BJ (cell line): ENCODE measurements around the gene KRT13. TPM values are rescaled to one million over a fixed set of nuclear protein-coding genes. Genes with fewer than 3 reads are reported as not detected.

Source experiments
- CTCF ChIA-PET: fragments of 350-600 bp; formaldehyde crosslinking; extraction: SDS; loops from one replicate; lab custom pipeline; 2021; ENCODE audit warnings: antibody characterized with exemption, inconsistent platforms; lab: Yijun Ruan, JAX
- POLR2A ChIA-PET: fragments of 300-600 bp; sonication (Branson Sonifier 250); formaldehyde crosslinking; extraction: SDS; loops from one replicate; lab custom pipeline; 2021; ENCODE audit warnings: antibody characterized with exemption; lab: Charles Lee
- DNase-seq: peaks from one replicate; pipeline ENCODE4 v3.0.0-alpha.2; 2011; ENCODE audit warnings: low read depth
- H3K27me3 ChIP-seq: 2 replicates; pipeline ENCODE4 v1.6.0; 2011; ENCODE audit warnings: low read length; ENCODE audit not compliant: control insufficient read depth, insufficient read depth
- H3K36me3 ChIP-seq: 2 replicates; pipeline ENCODE4 v1.5.1; 2011; ENCODE audit warnings: low read length; ENCODE audit not compliant: control insufficient read depth, insufficient read depth
- H3K4me3 ChIP-seq: 2 replicates; pipeline ENCODE4 v1.5.1; 2011; ENCODE audit warnings: low read depth, mild to moderate bottlenecking, control low read depth, low read length
- polyA plus RNA-seq: library from polyadenylated mRNA; depleted of rRNA; stranded (reverse); fragments of >200 nt; gene quantifications from 2 replicates; pipeline ENCODE4 v1.2.3, GENCODE V29; 2011
- TF ChIP-seq, protein P1 (sequence below): IDR thresholded peaks from 2 replicates; pipeline ENCODE4 v1.5.1; 2011; ENCODE audit warnings: low read depth, mild to moderate bottlenecking, control low read depth, inconsistent platforms, low read length, moderate library complexity; ENCODE audit not compliant: insufficient read depth

KRT13 gene
- polyA plus RNA-seq, 1 experiment = 0.27 TPM

DNA sequence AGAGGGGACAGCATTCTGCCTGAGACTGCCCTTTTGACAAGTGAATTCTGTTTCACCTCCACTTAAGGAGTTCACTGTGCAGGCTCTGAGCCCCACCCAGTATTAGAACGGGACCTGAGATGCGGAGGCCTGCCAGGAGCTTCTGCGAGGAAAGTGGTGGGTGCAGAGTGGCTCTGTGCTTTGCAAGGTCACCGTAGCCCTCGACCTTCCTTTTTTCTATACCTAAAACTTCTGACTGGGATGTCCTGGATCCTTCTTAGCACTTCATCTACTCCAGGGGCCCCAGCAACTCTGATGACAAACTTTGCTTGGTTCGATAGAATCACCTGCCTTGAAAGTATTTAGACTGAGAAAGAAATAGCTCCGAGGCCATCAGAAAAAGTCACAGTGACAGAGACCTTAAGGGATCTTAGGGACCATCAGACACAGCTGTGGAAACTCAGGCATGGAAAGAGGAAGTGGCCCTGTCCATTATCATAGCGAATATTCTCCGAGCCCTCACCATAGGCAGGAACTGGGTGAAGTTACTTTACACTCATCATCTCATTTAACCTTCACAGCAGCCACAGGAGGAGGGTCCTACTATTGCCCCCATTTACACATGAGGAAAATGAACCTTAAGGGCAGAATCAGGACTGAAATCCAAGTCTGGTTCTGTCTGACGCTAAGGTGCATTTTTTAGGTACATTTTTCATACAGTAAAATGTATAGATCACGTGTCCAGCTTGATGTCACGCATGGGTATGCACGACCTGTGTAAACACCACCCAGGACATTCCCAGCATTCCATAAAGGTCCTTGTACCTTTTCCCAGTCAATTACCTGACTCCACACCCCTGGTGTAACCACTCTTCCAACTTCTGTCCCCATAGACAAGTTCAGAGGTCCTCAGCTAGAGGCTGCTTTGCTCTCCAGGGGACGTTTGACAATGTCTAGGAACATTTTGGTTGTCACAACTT, 676 bp upstream of the KRT13 start:
- DNase-seq = no peak
- CTCF ChIA-PET = interaction anchor here (0.6 to 3.0 kb wide), 5 partner anchors 8 to 635 kb away, joined by 3 to 11 read pairs (median 6); no protein-coding TSS in a partner anchor
- TF ChIP-seq, protein P1, sequence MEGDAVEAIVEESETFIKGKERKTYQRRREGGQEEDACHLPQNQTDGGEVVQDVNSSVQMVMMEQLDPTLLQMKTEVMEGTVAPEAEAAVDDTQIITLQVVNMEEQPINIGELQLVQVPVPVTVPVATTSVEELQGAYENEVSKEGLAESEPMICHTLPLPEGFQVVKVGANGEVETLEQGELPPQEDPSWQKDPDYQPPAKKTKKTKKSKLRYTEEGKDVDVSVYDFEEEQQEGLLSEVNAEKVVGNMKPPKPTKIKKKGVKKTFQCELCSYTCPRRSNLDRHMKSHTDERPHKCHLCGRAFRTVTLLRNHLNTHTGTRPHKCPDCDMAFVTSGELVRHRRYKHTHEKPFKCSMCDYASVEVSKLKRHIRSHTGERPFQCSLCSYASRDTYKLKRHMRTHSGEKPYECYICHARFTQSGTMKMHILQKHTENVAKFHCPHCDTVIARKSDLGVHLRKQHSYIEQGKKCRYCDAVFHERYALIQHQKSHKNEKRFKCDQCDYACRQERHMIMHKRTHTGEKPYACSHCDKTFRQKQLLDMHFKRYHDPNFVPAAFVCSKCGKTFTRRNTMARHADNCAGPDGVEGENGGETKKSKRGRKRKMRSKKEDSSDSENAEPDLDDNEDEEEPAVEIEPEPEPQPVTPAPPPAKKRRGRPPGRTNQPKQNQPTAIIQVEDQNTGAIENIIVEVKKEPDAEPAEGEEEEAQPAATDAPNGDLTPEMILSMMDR = no peak
- POLR2A ChIA-PET = no interaction called here
- Histone ChIP-seq H3K36me3 (no peaks in the 10 kb centered on the region), H3K4me3 (no peak overlapping the region), H3K27me3 (no peaks in the 10 kb centered on the region)

DNA sequence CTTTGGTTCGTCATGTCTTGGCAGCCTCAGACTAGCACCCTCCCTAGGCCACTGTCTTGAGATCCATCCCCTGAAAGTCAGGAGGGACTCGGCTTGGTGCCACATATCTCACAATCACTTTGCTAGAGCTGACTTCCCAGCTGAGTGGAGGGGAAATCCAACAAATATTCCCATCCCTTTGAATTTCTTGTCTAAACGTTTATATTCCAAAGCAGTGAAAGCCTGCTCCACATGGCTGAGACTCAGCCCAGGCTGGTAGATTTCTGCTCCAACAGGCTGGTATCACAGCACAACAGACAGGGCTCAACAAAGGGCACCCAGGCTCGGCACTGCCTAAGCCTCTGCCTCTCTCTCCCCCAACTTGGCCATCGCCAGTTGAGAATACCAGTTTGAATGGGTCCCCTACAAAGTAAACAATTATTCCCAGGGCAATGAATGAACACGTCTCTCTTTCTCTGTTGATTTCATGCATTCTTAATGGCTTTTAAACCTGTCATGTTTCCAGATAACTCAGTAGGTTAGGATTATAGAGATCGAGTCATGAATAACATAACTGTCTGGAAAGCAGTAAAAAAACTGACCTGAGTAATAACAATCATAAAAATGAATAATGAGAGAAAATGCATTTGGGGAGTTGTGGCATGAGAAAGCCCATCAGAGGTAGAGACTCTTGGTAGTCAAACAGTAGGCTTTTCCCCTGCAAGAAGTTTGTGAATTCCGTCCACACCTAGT, 1.0 kb downstream of the KRT13 start:
- ChIA-PET CTCF (interaction anchor here (2.3 to 5.8 kb wide), 3 partner anchors 45 to 144 kb away, joined by 6 to 29 read pairs (median 11); no protein-coding TSS in a partner anchor), POLR2A (no interaction called here)
- TF ChIP-seq, protein P1 = no peak
- H3K27me3 ChIP-seq = no peaks in the 10 kb centered on the region
- no peak for DNase-seq
- no peak overlapping the region for H3K4me3 ChIP-seq
- no peaks in the 10 kb centered on the region for H3K36me3 ChIP-seq

DNA sequence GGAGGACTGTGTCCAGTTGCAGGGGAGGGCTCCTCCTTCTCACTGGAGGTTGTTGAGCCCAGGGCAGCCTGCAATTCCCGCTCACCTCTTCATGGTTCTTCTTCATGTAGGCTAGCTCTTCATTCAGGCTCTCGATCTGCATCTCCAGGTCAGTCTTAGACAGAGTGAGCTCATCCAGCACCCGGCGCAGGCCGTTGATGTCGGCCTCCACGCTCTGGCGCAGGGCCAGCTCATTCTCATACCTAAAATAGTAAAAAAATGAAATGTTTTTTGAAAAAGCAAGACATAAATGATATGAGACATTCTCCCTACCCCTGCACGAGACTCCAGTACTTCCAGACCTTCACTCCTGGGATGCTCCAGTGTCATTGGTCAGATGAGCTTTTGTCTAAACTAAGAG, 2.2 kb downstream of the KRT13 start:
- POLR2A ChIA-PET = interaction anchor here (0.6 kb wide), 1 partner anchor 18 kb away, joined by 3 read pairs; no protein-coding TSS in a partner anchor
- TF ChIP-seq, protein P1 = no peak
- CTCF ChIA-PET = interaction anchor here (0.8 to 5.8 kb wide), 2 partner anchors 46 to 163 kb away, joined by 3 to 29 read pairs; no protein-coding TSS in a partner anchor
- Histone ChIP-seq H3K4me3 (no peak overlapping the region), H3K36me3 (no peaks in the 10 kb centered on the region), H3K27me3 (no peaks in the 10 kb centered on the region)
- DNase-seq = no peak

DNA sequence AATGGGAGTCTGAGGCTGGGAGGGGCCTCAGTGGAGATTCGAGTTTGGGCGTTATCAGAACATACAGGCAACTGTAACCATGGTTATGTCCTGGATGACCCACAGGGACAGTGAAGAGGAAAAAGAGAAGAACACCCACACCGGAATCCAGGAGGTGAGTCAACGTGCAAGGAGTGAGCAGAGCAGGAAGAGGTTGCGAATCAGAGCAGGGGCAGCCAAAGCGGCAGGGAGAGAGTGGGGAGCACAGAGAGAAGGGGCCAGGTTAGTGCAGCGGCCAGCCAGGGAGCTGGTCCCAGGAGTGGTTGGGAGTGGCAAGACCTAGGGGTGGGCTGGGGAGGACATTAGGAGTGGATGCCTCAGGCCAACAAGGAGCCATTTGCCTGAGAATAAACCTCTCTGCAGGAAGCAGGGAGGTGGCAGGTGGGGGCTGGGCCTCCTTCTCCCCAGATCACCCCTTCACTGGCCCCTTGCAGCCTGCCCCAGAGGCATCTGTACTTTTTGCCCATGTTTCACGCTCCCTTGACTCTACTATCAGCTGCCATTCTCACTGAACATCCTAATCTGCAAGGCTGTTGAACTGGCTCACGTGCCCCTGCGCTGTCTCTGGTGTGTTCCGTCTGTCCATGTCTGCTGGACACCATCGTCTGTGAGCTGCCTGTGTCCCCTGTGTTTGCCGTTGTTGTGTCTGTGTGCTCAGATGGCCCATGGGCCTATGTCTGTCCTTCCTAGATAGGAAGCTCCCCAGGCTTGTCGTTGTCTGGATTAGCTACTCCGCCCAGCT, 5.1 kb downstream of the KRT13 start:
- H3K36me3 ChIP-seq = no peaks in the 10 kb centered on the region
- ChIA-PET CTCF (interaction anchor here (1.2 to 5.8 kb wide), 3 partner anchors 49 to 178 kb away, joined by 3 to 29 read pairs (median 7); no protein-coding TSS in a partner anchor), POLR2A (interaction anchor here (0.6 to 0.7 kb wide), 2 partner anchors 62 to 165 kb away, joined by 3 to 5 read pairs; no protein-coding TSS in a partner anchor)
- no peak for DNase-seq
- H3K4me3 ChIP-seq = no peak overlapping the region
- no peaks in the 10 kb centered on the region for H3K27me3 ChIP-seq
- TF ChIP-seq, protein P1 = no peak
